Head of caudate nucleus (tissue), 42 donors: ENCODE results near the gene SRL.
A peak's percentile ranks its signal among the peaks of the same experiment; 100 is the strongest.
"Not testable (repeated sequence)": the region's sequence is repeated elsewhere in the genome, so short reads cannot be mapped to it uniquely, and the experiment has no call there.

Experiments
- DNase-seq, 42 donors: peaks; one replicate each; pipeline versions ENCODE4 v3.0.0 to v3.0.0-alpha.2; 2020 to 2021; ENCODE audit warnings: mixed read lengths in 7 of 42
- intact Hi-C: fragments of 100-400 bp; cut with DNase I; formaldehyde crosslinking; loops from one replicate; pipeline ENCODE4 v1.15.0; 2022

SRL gene

GRCh38 chr16:4239020-4239419 lies 2.9 kb downstream of the SRL start:
- intact Hi-C loops: no loop called here
- DNase-seq: no peak

- intact Hi-C loops: no loop called here
Measured at GRCh38 chr16:4233431-4233830, 8.4 kb downstream of the SRL start.

GRCh38 chr16:4232541-4233386 lies 9.1 kb downstream of the SRL start:
- intact Hi-C loops: no loop called here
- no peak for DNase-seq

More at GRCh38 chr16:4233431-4233830, 8.4 kb downstream of the SRL start:
- no peak for DNase-seq

GRCh38 chr16:4231886-4232285 lies 10.0 kb downstream of the SRL start:
- no peak for DNase-seq
- intact Hi-C loops: no loop called here

GRCh38 chr16:4231367-4231766 lies 10.5 kb downstream of the SRL start:
- intact Hi-C loops: no loop called here
- DNase-seq: no peak

- DNase-seq: no peak
- intact Hi-C loops: no loop called here
Measured at GRCh38 chr16:4227040-4227332, 14.9 kb downstream of the SRL start.

GRCh38 chr16:4226251-4227039 lies 15.4 kb downstream of the SRL start:
- intact Hi-C loops: no loop called here
- no peak for DNase-seq

GRCh38 chr16:4225075-4225474 lies 16.8 kb downstream of the SRL start:
- intact Hi-C loops: no loop called here
- no peak for DNase-seq

- no peak for DNase-seq
- intact Hi-C loops: no loop called here
Measured at GRCh38 chr16:4220358-4220757, 21.5 kb downstream of the SRL start.

- no peak for DNase-seq
- intact Hi-C loops: no loop called here
Measured at GRCh38 chr16:4218202-4218601, 23.7 kb downstream of the SRL start.

GRCh38 chr16:4217204-4218131 lies 24.4 kb downstream of the SRL start:
- intact Hi-C loops: no loop called here
- no peak for DNase-seq

GRCh38 chr16:4216596-4216995 lies 25.3 kb downstream of the SRL start:
- intact Hi-C loops: no loop called here
- no peak for DNase-seq

GRCh38 chr16:4215106-4215505 lies 26.8 kb downstream of the SRL start:
- intact Hi-C loops: no loop called here
- no peak for DNase-seq

- intact Hi-C loops: no loop called here
- DNase-seq: peak in 1 of 42 donors; percentile 27
Measured at GRCh38 chr16:4214215-4214621, 27.7 kb downstream of the SRL start.

- DNase-seq: no peak
- intact Hi-C loops: no loop called here
Measured at GRCh38 chr16:4213737-4214136, 28.1 kb downstream of the SRL start.

- no peak for DNase-seq
Measured at GRCh38 chr16:4212934-4213296, 29.0 kb downstream of the SRL start.

GRCh38 chr16:4212211-4212933 lies 29.5 kb downstream of the SRL start:
- intact Hi-C loops: no loop called here
- DNase-seq: no peak

More at GRCh38 chr16:4212934-4213296, 29.0 kb downstream of the SRL start:
- intact Hi-C loops: no loop called here

- intact Hi-C loops, DNase-seq: not testable (repeated sequence)
Measured at GRCh38 chr16:4211445-4212210, 30.3 kb downstream of the SRL start.
